GM21360 (cell line): ENCODE results near the gene KSR1.

Experiments used
- ATAC-seq: cut with Tn5 transposase; IDR thresholded peaks from one replicate; pipeline ENCODE4 v1.9.1; 2021; ENCODE audit warnings: mild to moderate bottlenecking, moderate library complexity; ENCODE audit not compliant: unreplicated experiment

KSR1 gene

DNA sequence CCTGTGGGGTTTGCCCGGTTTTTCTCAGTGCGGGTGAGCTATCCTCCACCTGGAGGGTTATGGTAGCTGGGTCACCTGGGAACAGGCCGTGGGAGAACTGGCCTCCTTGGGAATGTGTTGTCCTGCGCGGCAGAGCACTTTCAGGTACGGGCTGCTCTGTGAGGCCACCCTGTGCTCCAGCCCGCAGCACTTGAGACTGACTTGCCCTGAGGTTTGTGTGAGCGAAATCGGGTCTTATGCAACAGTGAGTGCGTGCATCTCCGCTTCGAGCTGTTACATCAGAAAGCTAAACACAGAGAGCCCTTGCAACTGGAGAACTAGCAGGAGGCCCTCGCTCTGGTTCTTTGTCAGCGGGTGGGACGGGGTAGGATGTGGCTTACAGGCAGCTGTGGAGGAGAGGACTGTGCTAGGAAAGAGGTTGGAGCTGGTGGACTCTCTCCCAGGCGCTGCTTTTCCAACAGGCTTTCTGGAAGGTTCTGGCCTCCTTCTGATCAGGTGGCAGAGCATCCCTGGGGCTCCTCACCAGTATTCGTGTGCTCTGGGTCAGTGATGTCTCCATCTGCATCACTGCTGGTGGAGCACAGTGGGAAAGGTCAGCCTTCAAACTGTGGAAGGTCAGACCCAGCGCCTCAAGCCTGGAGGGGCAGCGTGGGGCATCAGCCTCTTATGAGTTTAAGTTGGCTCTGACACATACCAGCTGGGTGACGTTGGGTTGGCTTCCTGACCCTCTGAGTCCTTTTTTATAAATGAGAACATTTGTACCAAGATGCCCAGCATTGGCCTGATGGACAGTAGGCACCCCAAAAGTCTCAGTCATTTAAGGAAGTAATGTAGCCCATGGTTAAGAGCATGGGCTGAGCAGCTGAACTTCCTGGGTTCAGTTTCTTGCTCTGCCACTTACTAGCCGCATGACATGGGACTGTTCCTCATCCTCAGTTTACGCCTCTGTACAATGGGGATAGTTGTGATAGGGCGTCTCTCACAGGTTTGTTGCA, 76.3 kb downstream of the KSR1 start:
- ATAC-seq: no peak

GRCh38 chr17:27533874-27534815, 77.9 kb downstream of the KSR1 start:
- no peak for ATAC-seq

GRCh38 chr17:27535178-27535928, 79.1 kb downstream of the KSR1 start:
- no peak for ATAC-seq

DNA sequence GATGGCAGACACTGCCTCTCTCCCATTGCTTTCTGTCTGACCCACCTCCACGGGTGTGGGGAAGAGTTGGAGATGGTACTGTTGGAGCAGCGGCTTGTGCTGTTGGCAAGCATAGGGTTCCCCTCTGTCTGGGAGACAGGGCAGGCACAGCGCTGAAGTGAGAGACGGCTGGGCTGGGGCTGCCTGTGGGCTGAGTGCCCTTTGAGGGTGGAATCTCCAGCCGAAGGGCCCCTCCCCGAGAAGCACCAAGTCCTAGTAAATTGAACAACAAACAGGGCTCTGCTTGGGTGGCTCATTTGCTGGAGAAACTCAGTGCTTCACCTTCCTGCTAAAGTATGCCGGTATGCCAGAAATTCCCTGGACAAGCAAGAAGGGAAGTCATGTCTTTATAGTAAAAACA, 79.7 kb downstream of the KSR1 start:
- no peak for ATAC-seq

- ATAC-seq: no peak
These were observed 80.5 kb downstream of the KSR1 start for GRCh38 chr17:27536781-27537180.

GRCh38 chr17:27538156-27538955, 82.1 kb downstream of the KSR1 start:
- ATAC-seq: no peak

DNA sequence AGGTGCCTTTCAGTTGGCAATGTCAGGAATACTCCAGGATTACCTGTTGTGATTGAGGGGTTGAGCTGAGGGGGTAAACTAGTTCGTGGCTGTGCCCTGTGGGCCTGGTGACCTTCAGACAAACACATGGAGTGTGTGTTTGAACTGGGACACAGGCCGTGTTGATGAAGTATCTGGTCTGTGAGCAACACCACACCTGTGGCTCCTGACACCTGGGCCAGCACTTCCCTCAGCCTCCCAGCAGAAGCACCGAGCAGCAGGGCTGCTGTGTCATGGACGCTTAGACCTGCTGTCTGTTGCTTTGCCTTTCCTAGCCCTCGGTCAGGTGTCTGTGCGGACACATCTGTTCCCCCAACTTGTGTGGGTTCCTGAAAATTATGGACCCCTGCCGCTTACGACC, 82.9 kb downstream of the KSR1 start:
- no peak for ATAC-seq

DNA sequence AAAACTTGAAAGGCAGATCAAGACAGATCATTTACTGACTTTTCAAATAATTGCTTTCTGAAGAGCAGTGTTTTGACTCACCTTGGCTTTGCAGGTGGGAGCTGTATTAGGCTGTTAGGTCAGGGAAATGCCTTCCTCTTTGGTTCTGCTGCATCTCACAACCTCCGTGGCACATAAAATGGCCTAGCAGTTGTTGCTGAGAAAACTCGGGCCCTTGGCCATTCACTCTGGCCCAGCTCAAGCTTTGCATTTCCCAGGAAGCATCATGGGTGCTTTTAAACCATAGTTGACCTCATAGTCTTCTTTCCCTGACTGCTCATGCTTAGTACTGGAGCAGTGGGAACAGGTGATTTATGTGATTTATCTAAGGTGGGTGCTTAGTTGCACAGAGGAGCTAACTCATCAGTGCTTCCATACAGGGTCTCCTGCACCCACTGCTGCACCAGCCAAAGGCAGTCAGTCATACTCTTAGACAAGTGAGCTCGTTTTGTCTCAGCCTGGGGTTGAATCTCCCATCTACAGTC, 83.6 kb downstream of the KSR1 start:
- no peak for ATAC-seq

DNA sequence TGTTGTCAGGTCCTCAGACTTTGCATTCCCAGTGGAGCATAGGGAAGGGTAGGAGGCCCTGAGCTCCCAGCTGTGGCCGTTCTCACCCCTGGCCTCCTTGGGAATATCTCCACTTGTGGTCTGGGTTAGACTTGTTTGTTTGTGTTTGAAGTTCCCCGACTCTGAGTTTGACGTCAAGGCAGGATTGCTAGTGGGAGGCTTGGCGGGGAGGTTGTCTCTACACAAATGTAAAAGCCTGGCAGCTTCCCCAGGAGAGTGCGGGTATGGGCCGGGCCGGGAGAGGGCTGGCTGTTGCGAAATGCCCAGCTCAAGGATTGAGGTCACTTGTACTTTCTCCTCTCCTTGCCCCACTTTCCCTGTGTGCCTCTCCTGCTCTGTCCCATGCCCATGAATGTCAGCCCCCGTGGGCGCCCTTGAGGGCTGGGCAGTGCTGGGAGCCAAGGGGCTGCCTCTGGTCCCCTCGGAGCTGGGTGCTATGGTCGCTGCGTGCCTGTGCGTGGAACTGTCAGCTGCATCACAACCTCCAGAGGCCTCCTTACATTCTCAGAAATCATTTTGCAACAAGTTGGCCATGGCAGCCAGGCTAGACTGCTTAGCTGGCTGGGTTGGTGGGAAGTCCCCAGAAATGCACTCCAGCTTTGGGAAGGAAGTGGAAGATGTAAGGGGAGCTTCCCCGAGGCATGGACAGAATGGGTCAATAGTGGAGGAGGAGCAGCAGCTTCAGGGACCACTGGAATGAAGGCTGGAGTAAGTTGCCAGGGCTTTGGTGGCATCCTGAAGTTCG, 84.3 kb downstream of the KSR1 start:
- ATAC-seq: no peak

GRCh38 chr17:27541301-27542023, 85.2 kb downstream of the KSR1 start:
- no peak for ATAC-seq

GRCh38 chr17:27542841-27543463, 86.7 kb downstream of the KSR1 start:
- ATAC-seq: no peak

DNA sequence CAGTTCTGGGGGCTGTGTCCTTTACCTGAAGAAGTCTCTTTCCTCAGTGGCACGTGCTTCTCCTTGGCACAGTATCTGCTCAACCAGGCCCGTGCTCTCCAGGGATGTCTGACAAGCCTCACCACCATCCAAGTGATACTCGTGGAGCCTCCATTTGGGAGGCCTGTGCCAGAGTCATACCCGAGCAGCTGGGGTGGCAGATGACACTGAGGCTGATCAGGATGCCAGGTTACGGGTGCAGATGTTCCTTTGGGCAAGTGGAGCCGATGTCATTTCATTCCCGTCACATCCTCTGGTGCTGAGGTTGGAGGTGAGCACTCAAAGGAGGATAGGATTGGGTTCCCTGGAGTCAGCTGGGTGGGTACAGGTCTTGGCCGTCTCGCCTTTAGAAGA, 87.2 kb downstream of the KSR1 start:
- ATAC-seq: no peak

DNA sequence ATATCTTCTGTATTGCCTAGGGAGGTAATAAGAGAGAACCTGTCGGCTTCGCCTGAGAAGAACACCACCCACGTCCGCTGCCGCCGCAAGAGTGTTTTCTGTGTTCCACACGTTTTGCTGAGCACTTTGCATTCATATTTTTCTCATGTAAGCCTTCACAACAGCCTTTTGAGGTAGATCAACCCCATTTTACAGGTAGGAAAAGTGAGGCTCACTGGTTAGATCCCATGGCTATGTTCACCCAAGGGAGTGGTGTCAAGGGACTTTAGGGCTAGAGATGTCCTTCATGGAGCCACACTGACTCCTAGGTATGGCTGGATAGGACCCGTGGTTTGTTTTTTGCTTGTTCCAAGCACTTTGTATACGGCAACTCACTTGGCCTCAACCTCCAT, 87.7 kb downstream of the KSR1 start:
- ATAC-seq: no peak

DNA sequence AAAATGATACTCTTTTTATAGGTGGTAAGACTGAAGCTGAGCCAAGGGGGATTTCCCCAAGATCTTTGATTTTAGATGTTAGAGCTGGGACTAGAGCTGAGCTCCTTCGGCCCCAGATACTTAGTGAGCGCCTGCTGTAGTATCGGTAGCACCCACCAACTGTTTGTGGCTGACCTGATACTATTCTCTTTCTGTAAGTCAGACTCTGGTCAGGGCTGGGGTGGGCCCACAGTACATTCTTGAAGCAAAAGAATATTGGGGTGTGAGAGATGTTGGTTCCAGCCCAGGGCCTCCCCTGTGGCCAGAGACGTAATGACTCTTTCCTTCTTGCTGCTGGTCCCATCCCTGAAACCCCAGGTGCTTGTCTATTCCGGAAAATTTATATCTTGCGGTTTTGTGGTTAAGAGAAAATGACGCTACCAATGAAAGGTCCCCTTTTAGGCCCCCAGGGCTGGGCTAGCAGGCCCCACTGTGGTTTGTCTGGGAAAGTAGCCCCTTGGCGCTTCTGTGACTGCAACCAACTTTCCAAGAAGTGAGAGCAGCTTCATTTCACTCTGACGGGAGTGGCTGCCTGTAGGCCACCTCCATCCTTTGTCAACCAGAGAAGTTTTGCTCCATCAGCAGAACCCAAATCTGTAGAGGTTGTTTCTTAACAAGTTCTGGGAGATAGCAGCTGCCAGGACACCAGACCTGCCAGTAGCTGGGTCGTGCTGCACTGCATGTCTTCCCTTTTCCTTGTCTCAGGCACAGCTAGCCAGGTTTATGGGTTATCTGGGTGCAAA, 88.3 kb downstream of the KSR1 start:
- ATAC-seq: peak; percentile 85

GRCh38 chr17:27545562-27546229, 89.4 kb downstream of the KSR1 start:
- ATAC-seq: no peak

- ATAC-seq: no peak
These were observed 90.5 kb downstream of the KSR1 start for GRCh38 chr17:27546624-27547300.
